Fibroblast of pulmonary artery (primary cell): ENCODE data around the gene AUTS2.

Source experiments
- DNase-seq: peaks from one replicate; pipeline ENCODE4 v3.0.0-alpha.2; 2010; ENCODE audit warnings: low read depth
- H3K4me3 ChIP-seq: replicated peaks from 2 replicates; pipeline ENCODE4 v1.5.1; 2011; ENCODE audit warnings: low read depth, mild to moderate bottlenecking, control low read depth, low read length, moderate library complexity
- CTCF ChIP-seq: IDR thresholded peaks from 2 replicates; pipeline ENCODE4 v1.5.1; 2011; ENCODE audit warnings: mild to moderate bottlenecking, control low read depth, low read length, inconsistent platforms; ENCODE audit errors: missing control alignments

Gene AUTS2

GRCh38 chr7:69889976-69890351 is 291.7 kb downstream of the AUTS2 start:
- no peak for DNase-seq
- no peak for TF ChIP-seq CTCF
- no peak overlapping the region for H3K4me3 ChIP-seq

GRCh38 chr7:69892790-69893189 is 294.5 kb downstream of the AUTS2 start:
- H3K4me3 ChIP-seq, result no peak overlapping the region
- TF ChIP-seq CTCF, result no peak
- no peak for DNase-seq

- peak; percentile 24 for DNase-seq
Observed at GRCh38 chr7:69893906-69894305, 295.6 kb downstream of the AUTS2 start.

GRCh38 chr7:69895446-69895845 is 297.2 kb downstream of the AUTS2 start:
- H3K4me3 ChIP-seq, result no peak overlapping the region
- TF ChIP-seq CTCF, result no peak
- DNase-seq, result no peak

More at GRCh38 chr7:69893906-69894305, 295.6 kb downstream of the AUTS2 start:
- peak; percentile 35 for TF ChIP-seq CTCF
- no peak overlapping the region for H3K4me3 ChIP-seq

GRCh38 chr7:69896121-69896520 is 297.8 kb downstream of the AUTS2 start:
- H3K4me3 ChIP-seq, result no peak overlapping the region
- DNase-seq, result no peak
- no peak for TF ChIP-seq CTCF

GRCh38 chr7:69898189-69898588 is 299.9 kb downstream of the AUTS2 start:
- DNase-seq, result no peak
- TF ChIP-seq CTCF, result no peak
- H3K4me3 ChIP-seq, result no peak overlapping the region

GRCh38 chr7:69903410-69903809 is 305.1 kb downstream of the AUTS2 start:
- no peak overlapping the region for H3K4me3 ChIP-seq
- DNase-seq, result no peak
- no peak for TF ChIP-seq CTCF
